Thymus (tissue), 14 donors: ENCODE measurements around the gene KMT2D. TPM values are rescaled to one million over a fixed set of nuclear protein-coding genes. Genes with fewer than 3 reads are reported as not detected.

Experiments used
- DNase-seq, 9 donors: peaks; one replicate each; pipeline ENCODE4 v3.0.0-alpha.2; 2013; ENCODE audit warnings: low spot score in 9 of 9, low read depth in 6 of 9, missing footprints in 1 of 9
- H3K27ac ChIP-seq, 2 donors: one replicate each; pipeline ENCODE4 v1.5.1; 2013; ENCODE audit warnings: control low read depth in 1 of 2, low read depth in 1 of 2, low read length in 1 of 2, mild to moderate bottlenecking in 1 of 2, moderate library complexity in 1 of 2
- H3K27me3 ChIP-seq, 2 donors: one replicate each; pipeline ENCODE4 v1.5.1; 2013; ENCODE audit warnings: low read length in 1 of 2; ENCODE audit not compliant: control insufficient read depth in 2 of 2, insufficient read depth in 1 of 2
- H3K36me3 ChIP-seq, 2 donors: one replicate each; pipeline ENCODE4 v1.5.1; 2013; ENCODE audit warnings: low read length in 1 of 2, mild to moderate bottlenecking in 1 of 2, moderate library complexity in 1 of 2; ENCODE audit not compliant: control insufficient read depth in 2 of 2, insufficient read depth in 2 of 2
- H3K4me1 ChIP-seq, 2 donors: one replicate each; pipeline ENCODE4 v1.5.1; 2013; ENCODE audit warnings: low read length in 2 of 2; ENCODE audit not compliant: control insufficient read depth in 2 of 2, insufficient read depth in 2 of 2
- H3K4me3 ChIP-seq, 2 donors: one replicate each; pipeline ENCODE4 v1.5.1; 2013; ENCODE audit warnings: low read length in 2 of 2, control low read depth in 1 of 2, mild to moderate bottlenecking in 1 of 2
- H3K9me3 ChIP-seq, 2 donors: one replicate each; pipeline ENCODE4 v1.5.1; 2013; ENCODE audit warnings: low read length in 1 of 2, mild to moderate bottlenecking in 1 of 2; ENCODE audit not compliant: control insufficient read depth in 2 of 2, insufficient read depth in 1 of 2
- WGBS: extraction: QIAGEN DNeasy Blood & Tissue Kit; methylation state at CpG from one replicate; pipeline ENCODE4 v1.1.7; 2013; 5-methylcytosine and 5-hydroxymethylcytosine counted together
- long read RNA-seq, 10 donors: transcript quantifications; one replicate each; lab custom pipeline, GENCODE V29; 2026
- polyA plus RNA-seq: library from polyadenylated mRNA; stranded (reverse); fragments of 200-250 nt; gene quantifications from one replicate; pipeline ENCODE4 v1.2.3, GENCODE V29; 2013
- total RNA-seq: library from RNA; stranded (reverse); fragments of 120-200 nt; gene quantifications from one replicate; pipeline ENCODE4 v1.2.4, GENCODE V29; 2013
- donor health status: healthy.

The KMT2D gene, protein sequence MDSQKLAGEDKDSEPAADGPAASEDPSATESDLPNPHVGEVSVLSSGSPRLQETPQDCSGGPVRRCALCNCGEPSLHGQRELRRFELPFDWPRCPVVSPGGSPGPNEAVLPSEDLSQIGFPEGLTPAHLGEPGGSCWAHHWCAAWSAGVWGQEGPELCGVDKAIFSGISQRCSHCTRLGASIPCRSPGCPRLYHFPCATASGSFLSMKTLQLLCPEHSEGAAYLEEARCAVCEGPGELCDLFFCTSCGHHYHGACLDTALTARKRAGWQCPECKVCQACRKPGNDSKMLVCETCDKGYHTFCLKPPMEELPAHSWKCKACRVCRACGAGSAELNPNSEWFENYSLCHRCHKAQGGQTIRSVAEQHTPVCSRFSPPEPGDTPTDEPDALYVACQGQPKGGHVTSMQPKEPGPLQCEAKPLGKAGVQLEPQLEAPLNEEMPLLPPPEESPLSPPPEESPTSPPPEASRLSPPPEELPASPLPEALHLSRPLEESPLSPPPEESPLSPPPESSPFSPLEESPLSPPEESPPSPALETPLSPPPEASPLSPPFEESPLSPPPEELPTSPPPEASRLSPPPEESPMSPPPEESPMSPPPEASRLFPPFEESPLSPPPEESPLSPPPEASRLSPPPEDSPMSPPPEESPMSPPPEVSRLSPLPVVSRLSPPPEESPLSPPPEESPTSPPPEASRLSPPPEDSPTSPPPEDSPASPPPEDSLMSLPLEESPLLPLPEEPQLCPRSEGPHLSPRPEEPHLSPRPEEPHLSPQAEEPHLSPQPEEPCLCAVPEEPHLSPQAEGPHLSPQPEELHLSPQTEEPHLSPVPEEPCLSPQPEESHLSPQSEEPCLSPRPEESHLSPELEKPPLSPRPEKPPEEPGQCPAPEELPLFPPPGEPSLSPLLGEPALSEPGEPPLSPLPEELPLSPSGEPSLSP (N-terminal part only)
- total RNA-seq (13.3 TPM), polyA plus RNA-seq (37.4 TPM)
- long read RNA-seq, donor 1, result 0 reads
- long read RNA-seq, donor 2, result 0 reads
- long read RNA-seq, donor 3, partial matches to known transcripts, result 0 of 3 reads
- long read RNA-seq, donor 3, other reads (novel, unspliced or antisense), result 0 of 3 reads
- long read RNA-seq, donor 4, partial matches to known transcripts, result 0 of 1 reads
- long read RNA-seq, donor 4, other reads (novel, unspliced or antisense), result 0 of 1 reads
- long read RNA-seq, donor 5, partial matches to known transcripts, result 24 of 24 reads
- long read RNA-seq, donor 5, other reads (novel, unspliced or antisense), result 0 of 24 reads
- long read RNA-seq, donor 6, result 0 reads
- long read RNA-seq, donor 7, result 0 reads
- long read RNA-seq, donor 8, result 0 reads
- long read RNA-seq, donor 9, partial matches to known transcripts, result 11 of 11 reads
- long read RNA-seq, donor 9, other reads (novel, unspliced or antisense), result 0 of 11 reads
- long read RNA-seq, donor 10, partial matches to known transcripts, result 0 of 1 reads
- long read RNA-seq, donor 10, other reads (novel, unspliced or antisense), result 0 of 1 reads

DNA sequence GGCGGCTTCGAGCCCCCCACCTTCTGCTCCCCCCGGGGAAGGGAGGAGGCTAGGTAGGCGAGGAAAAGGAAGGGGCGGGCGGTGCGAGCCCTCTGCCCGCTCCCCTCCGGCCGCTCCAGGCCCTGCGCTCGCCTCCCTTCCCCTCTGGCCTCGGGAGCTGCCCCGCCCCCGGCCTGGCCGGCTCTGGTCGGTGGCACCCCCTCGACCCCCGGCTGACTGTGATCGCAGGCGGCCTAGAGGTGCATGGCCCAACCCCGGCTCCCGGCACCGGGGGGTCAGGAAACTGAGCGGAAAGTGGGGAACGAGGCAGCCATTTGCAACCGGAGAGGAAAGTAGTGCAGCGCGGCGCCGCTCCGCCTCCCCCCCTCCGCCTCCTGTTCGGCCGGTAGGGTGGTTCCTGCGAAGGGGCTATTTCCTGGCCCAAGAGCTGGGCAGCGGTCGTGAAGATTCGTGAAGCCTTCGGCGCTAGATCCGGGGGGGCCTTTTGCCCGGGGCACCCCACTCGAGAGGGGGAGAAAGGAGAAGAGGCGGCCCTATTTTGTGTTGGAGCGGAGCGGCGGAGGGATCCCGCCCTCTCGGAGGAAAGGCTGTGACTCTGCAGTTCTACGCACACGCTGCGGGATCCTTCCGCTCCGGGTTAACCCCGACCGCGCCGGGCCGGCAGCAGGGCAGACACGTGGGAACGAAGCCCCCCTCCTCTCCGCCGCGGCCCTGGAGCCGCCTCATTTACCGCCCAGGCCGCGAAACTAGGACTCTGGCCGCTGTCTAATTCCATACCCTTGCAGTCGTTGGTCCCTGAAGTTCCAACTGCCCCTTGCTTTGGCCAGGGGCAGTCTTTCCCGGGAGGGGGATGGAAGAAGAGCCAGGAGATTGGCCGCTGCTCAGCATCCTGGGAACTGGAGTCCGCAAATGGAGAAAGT lies at the start of gene KMT2D:
KMT2D (minus strand) TSS at position 558 of the 920 bp plus-strand sequence. CDS start 5,470 bp downstream, outside the sequence.
- Histone ChIP-seq H3K4me3 (peak within 1 kb of the TSS; percentile 98 to 99), H3K36me3 (peaks cover 7 to 8% of the 10 kb centered on the region in 2 donors), H3K27ac (peak within 1 kb of the TSS; percentile 94 to 95), H3K9me3 (peaks cover 1 to 9% of the 10 kb centered on the region in 2 donors), H3K4me1 (peaks cover 37 to 46% of the 10 kb centered on the region in 2 donors), H3K27me3 (no peaks in the 10 kb centered on the region)
- under 1% methylated on average over 72 of the region's 74 CpGs for WGBS
- DNase-seq, result peak; percentile 88 to 97 (median 92)

DNA sequence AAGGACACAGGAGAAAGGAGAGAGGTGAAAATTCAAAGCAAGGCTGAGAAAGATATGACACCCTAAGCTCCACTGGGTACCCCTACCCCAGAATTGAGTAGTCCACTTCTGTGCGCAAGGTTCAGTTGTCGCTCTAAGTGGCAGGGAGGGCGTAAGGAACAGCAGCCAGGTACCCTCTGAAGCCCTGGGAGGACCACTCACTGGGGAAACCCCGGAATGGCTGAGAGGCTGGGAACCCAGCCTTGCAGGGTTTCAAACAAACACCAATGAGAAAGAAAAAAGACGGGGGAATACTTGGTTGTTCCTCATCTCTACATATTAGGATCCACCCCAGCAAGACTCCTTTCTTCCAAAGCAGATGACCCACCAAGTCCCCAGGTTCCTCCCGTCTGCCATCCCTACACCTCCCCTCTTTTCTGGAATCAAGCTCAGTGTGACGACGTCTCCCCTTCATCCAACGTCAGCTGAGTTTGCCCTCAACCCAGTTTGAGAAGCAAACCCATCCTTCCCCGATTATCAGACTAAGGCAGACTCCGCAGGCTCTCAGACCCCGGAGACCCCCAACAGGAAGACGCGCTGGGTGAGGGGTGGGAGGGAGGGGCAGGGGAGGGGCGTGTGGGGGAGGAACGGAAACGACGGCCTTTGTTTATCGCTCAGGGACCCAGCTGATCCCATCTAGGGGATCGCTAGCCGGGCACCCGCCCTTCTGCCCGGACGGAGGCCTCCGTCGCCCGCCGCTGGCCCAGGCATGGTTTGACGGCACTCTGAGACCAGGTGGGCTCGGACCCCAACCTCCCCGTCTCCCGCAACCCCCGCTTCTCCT lies 49.3 kb upstream of the KMT2D start:
- whole genome bisulfite sequencing, result 8% methylated on average over 33 of the region's 33 CpGs
- peaks cover 14 to 25% of the 10 kb centered on the region in 2 donors for H3K4me1 ChIP-seq
- DNase-seq, result peak in 3 of 9 donors; percentile 58 to 75 (median 60)
- peaks cover 0 to 4% of the 10 kb centered on the region in 2 donors for H3K9me3 ChIP-seq
- H3K4me3 ChIP-seq, result peak overlapping the region; percentile 91 to 100
- no peaks in the 10 kb centered on the region for H3K27me3 ChIP-seq
- peaks cover 12 to 19% of the 10 kb centered on the region in 2 donors for H3K36me3 ChIP-seq
- peak overlapping the region; percentile 97 for H3K27ac ChIP-seq

DNA sequence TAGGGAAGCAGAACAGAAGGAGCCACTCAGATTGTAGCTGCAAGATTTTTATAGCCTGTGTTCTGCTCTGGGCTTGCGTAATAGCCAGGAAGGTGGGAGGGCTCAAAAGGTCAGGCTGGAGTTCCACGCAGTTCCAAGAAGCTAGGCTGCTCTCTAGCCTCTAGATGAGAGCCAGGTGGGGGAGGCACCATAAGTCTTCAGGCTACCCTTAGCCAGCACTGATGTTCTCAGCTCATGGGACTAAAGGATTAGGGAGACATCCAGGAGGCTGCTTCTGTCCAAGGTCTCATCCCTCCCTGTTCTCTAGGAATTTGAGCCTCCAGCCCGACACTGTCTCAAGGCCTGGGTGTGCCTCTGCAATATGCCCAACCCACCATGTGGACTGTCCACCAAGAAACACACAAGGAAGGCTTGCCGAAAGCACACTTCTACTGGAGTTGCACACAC lies 48.4 kb upstream of the KMT2D start:
- Histone ChIP-seq H3K27ac (peak overlapping the region; percentile 21 to 97), H3K36me3 (peaks cover 21 to 28% of the 10 kb centered on the region in 2 donors), H3K27me3 (no peaks in the 10 kb centered on the region), H3K4me3 (peak overlapping the region; percentile 91 to 100), H3K9me3 (peaks cover 0 to 4% of the 10 kb centered on the region in 2 donors), H3K4me1 (peaks cover 14 to 25% of the 10 kb centered on the region in 2 donors)
- WGBS, result 80% methylated on average over 4 of the region's 4 CpGs
- DNase-seq, result no peak

GRCh38 chr12:49105504-49106084 lies 45.0 kb upstream of the KMT2D start:
- H3K27ac ChIP-seq, result no peak overlapping the region
- DNase-seq, result no peak
- H3K36me3 ChIP-seq, result peaks cover 55 to 62% of the 10 kb centered on the region in 2 donors
- H3K4me3 ChIP-seq, result no peak overlapping the region
- H3K4me1 ChIP-seq, result peaks cover 11 to 17% of the 10 kb centered on the region in 2 donors
- peaks cover 0 to 1% of the 10 kb centered on the region in 2 donors for H3K9me3 ChIP-seq
- no peaks in the 10 kb centered on the region for H3K27me3 ChIP-seq
- WGBS, result 96% methylated on average over 9 of the region's 9 CpGs

- WGBS, result 94% methylated on average over 3 of the region's 3 CpGs
- Histone ChIP-seq H3K9me3 (no peaks in the 10 kb centered on the region), H3K4me3 (no peak overlapping the region), H3K27me3 (no peaks in the 10 kb centered on the region), H3K27ac (no peak overlapping the region), H3K4me1 (peaks cover 11 to 16% of the 10 kb centered on the region in 2 donors), H3K36me3 (peaks cover 63 to 70% of the 10 kb centered on the region in 2 donors)
- no peak for DNase-seq
Observed at GRCh38 chr12:49104822-49105221, 44.2 kb upstream of the KMT2D start.

- Histone ChIP-seq H3K9me3 (no peaks in the 10 kb centered on the region), H3K36me3 (peaks cover 76 to 84% of the 10 kb centered on the region in 2 donors), H3K27me3 (peaks cover 0 to 4% of the 10 kb centered on the region in 2 donors), H3K4me1 (no peaks in the 10 kb centered on the region), H3K4me3 (no peak overlapping the region), H3K27ac (no peak overlapping the region)
- DNase-seq, result no peak
- 97% methylated on average over 6 of the region's 6 CpGs for WGBS
Observed at GRCh38 chr12:49100380-49100779, 39.8 kb upstream of the KMT2D start.

DNA sequence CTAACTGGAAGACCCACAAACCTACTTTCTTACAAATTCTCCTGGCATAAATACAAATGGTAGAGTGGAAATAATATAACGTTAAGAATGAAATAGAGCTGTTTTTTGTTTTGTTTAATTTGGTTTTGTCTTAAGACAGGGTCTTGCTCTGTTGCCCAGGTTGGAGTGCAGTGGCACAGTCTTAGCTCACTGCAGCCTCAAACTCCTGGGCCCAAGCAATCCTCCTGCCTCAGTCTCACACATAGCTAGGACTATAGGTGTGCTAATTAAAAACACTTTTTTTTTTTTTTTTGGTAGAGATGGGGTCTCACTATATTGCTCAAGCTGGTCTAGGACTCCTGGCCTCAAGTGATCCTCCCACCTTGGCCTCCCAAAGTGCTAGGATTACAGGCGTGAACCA lies 38.1 kb upstream of the KMT2D start:
- 95% methylated on average over 2 of the region's 2 CpGs for WGBS
- Histone ChIP-seq H3K4me1 (peaks cover 7 to 11% of the 10 kb centered on the region in 2 donors), H3K4me3 (no peak overlapping the region), H3K36me3 (peaks cover 63 to 67% of the 10 kb centered on the region in 2 donors), H3K9me3 (no peaks in the 10 kb centered on the region), H3K27me3 (peaks cover 12 to 21% of the 10 kb centered on the region in 2 donors), H3K27ac (no peak overlapping the region)
- no peak for DNase-seq
